HG03139 (cell line): ENCODE data around the gene GALC.

Experiments used
- ATAC-seq: cut with Tn5 transposase; IDR thresholded peaks from one replicate; pipeline ENCODE4 v1.9.1; 2021; ENCODE audit not compliant: unreplicated experiment

GALC gene

GRCh38 chr14:87960013-87960787 is 32.8 kb downstream of the GALC start:
- no peak for ATAC-seq

GRCh38 chr14:87955501-87955900 is 37.5 kb downstream of the GALC start:
- ATAC-seq, result no peak

- peak; percentile 86 for ATAC-seq
These were observed 40.5 kb downstream of the GALC start for GRCh38 chr14:87952307-87953094.

GRCh38 chr14:87944987-87945604 is 47.9 kb downstream of the GALC start:
- no peak for ATAC-seq

GRCh38 chr14:87940894-87941293 is 52.1 kb downstream of the GALC start:
- ATAC-seq, result no peak

- peak; percentile 94 for ATAC-seq
These were observed 52.6 kb downstream of the GALC start for GRCh38 chr14:87940382-87940781.

GRCh38 chr14:87935886-87936285 is 57.1 kb downstream of the GALC start:
- no peak for ATAC-seq

GRCh38 chr14:87935081-87935828 is 57.7 kb downstream of the GALC start:
- no peak for ATAC-seq

- ATAC-seq, result no peak
These were observed 58.8 kb downstream of the GALC start for GRCh38 chr14:87934185-87934584.

- ATAC-seq, result no peak
These were observed 76.1 kb downstream of the GALC start for GRCh38 chr14:87916886-87917275.

GRCh38 chr14:87916103-87916885 is 76.7 kb downstream of the GALC start:
- no peak for ATAC-seq

- ATAC-seq, result no peak
These were observed 84.4 kb downstream of the GALC start for GRCh38 chr14:87908550-87908949.

- ATAC-seq, result no peak
These were observed 91.3 kb downstream of the GALC start for GRCh38 chr14:87901652-87902051.

GRCh38 chr14:87901236-87901635 is 91.7 kb downstream of the GALC start:
- no peak for ATAC-seq

- no peak for ATAC-seq
These were observed 93.8 kb downstream of the GALC start for GRCh38 chr14:87899228-87899627.

- ATAC-seq, result no peak
These were observed 94.7 kb downstream of the GALC start for GRCh38 chr14:87898301-87898700.

GRCh38 chr14:87896393-87897380 is 96.3 kb downstream of the GALC start:
- no peak for ATAC-seq

- no peak for ATAC-seq
These were observed 98.1 kb downstream of the GALC start for GRCh38 chr14:87894920-87895319.

GRCh38 chr14:87892763-87893162 is 100.2 kb downstream of the GALC start:
- no peak for ATAC-seq
